ENCODE data around the gene FADS2.

Gene FADS2

GRCh38 chr11:61820174-61820573, 7.9 kb upstream of the FADS2 start:
- DNase-seq (ENCODE audit: low read depth), result no peak

DNA sequence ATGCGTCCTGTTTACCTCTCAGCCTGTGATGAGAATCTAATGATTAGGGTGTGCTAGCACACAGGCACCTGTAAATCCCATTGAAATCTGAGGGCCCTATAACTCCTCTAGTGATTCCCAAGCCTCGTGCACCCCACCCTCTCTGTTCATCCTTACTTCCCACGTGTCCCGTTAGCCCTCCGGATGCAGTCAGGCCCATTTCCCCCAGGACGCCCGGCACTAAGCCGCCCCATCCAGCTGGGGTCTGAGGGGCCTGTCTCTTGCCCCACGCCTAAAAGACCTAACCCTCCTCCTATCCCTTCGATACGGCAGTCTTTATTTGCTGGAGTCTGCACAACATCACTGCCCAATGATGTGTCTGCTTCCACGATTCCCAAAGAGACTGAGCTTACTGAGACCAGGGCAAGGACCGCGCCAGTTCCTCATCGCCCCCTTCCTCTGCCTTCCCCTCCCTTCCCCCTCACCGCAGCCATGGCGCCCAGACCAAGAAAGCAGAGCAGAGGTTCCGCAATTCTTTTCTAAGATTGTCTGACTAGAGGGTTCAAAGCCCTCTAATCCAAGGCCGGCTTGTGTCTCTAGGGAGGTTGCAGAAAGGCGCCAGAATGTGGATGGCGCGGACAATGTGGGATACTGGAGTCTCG, 1.1 kb upstream of the FADS2 start:
- DNase-seq (ENCODE audit: low read depth), result no peak

- no peak for DNase-seq (ENCODE audit: low read depth)
These were observed 204 bp downstream of the FADS2 start for GRCh38 chr11:61828379-61828628.

- no peak for DNase-seq (ENCODE audit: low read depth)
These were observed 718 bp downstream of the FADS2 start for GRCh38 chr11:61828629-61829407.

DNA sequence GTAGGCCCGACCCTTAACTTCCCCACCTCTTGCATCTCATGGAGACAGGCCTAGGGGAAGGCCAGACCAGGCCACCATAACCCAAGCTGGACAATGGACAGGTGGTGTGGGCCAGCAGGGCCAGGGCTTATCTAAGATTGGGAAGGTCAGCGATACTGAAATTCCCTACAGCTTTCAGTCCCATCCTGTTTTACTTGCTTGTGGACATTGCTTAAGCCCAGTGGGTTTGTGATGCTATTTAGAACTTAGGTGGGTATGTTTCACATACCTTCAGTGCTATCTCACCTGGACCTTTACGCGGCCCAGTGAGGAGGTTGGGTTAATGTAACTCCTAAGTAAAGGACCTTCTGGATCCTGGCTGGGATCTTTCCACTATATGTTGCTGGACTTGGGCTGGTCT, 1.7 kb downstream of the FADS2 start:
- DNase-seq (ENCODE audit: low read depth), result no peak

- DNase-seq (ENCODE audit: low read depth), result no peak
These were observed 2.4 kb downstream of the FADS2 start for GRCh38 chr11:61830237-61831105.

DNA sequence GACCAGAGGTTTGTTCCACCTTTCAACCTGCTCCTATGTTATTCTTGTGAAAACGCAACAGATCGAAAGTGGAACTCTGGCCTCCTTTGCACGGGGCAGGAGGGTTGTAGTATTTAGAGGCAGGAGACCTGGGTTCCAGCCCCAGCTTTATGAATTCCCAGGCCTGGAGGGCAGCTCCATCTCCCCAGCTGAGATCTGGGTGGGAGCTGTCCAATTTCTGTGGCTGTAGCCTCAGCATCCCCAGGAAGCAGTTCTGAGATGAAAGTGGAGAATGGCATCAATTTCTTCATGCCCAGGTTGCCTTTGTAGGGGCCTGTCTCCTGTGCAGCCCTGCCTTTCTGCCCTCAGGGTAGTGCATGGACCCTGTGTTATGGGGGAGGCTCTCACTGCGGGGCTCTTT, 4.1 kb downstream of the FADS2 start:
- no peak for DNase-seq (ENCODE audit: low read depth)

DNA sequence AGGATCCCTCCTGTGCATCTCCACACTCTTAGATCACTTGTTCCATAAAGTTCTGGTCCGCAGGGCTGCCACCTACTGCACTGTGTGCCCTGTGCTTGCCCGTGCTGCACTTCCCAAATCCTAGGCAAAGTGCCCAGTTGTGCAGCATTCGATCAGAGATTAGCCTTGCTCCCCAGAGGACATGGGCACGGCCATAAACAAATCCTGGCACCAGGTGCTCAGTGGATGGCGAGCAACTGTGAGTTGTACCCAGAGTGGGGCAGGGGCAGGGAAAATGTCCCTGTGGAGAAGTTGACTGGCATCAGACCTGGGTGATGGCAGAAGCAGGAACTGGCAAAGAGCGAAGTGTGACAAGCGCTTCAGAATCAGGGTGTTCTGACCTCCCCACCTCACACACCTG, 4.7 kb downstream of the FADS2 start:
- DNase-seq (ENCODE audit: low read depth), result no peak

DNA sequence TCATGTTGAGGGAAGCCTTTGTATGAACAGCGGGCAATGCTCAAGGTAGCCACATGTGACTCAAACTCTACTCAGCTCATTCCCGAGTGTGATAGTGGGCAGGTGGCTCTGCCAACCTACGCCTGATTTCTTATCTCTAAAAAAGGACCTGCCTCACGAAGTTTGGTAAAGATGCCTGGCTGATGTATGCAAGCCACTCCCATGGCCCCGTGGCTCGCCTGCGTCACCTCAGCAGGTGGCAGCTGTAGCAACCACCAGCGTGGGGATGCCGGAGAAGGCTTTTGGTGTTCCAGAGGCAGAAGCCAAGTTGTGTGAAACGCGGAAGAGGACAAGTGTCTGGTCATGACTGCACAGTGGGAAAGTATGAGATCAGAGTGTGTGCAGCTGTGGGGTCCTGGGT, 5.4 kb downstream of the FADS2 start:
- DNase-seq (ENCODE audit: low read depth), result no peak

GRCh38 chr11:61833926-61834277, 5.8 kb downstream of the FADS2 start:
- no peak for DNase-seq (ENCODE audit: low read depth)

GRCh38 chr11:61834278-61835048, 6.4 kb downstream of the FADS2 start:
- DNase-seq (ENCODE audit: low read depth), result peak; percentile 62

DNA sequence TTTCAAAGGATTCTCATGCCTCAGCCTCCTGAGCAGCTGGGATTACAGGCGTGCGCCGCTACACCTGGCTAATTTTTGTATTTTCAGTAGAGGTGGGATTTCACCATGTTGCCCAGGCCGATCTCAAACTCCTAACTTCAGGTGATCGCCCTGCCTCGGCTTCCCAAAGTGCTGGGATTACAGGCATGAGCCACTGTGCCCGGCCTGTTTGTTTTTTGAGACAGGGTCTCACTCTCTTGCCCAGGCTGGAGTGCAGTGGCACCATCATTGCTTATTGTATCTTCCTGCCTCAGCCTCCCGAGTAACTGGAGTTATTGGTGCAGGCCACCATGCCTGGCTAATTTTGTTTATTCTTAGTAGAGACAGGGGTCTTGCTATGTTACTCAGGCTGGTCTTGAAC, 8.1 kb downstream of the FADS2 start:
- DNase-seq (ENCODE audit: low read depth), result no peak

GRCh38 chr11:61837411-61838005, 9.4 kb downstream of the FADS2 start:
- no peak for DNase-seq (ENCODE audit: low read depth)

- no peak for DNase-seq (ENCODE audit: low read depth)
These were observed 10.4 kb downstream of the FADS2 start for GRCh38 chr11:61838501-61838900.

DNA sequence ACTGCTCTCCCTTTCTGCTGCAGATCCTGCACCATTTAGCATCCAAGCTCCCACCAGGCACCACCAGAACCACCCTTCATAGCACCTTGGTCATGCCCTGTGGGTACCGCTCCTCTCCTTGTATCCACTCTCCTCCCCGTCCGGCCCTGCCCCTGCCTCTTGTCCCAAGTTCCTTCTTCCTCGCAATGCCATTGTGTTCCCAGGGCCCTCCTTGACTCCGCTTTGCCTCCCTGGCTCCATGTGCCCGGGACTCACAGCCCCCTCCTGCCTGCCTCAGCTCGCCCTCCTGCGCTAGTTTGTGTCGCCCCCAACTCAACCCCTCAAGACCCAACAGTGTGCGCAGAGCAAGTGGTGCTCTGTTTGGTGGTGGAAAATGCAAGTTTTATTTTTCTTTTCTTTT, 10.8 kb downstream of the FADS2 start:
- no peak for DNase-seq (ENCODE audit: low read depth)

DNA sequence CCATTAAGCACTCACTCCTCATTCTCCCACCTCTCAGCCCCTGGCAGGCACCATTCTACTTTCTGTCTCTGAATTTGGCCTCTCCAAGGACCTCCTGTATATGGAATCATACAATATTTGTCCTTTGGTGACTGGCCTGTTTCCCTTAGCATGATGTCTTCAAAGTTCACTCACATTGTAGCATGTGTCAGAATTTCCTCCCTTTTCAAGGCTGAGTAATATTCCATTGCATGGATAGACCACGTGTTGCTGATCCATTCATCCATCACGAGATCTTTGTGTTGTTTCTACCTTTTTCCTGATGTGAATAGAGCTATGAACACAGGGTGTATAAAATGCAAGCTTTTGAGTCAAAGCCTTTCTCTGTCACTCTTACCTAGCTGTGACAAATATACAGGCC, 11.6 kb downstream of the FADS2 start:
- DNase-seq (ENCODE audit: low read depth), result no peak

DNA sequence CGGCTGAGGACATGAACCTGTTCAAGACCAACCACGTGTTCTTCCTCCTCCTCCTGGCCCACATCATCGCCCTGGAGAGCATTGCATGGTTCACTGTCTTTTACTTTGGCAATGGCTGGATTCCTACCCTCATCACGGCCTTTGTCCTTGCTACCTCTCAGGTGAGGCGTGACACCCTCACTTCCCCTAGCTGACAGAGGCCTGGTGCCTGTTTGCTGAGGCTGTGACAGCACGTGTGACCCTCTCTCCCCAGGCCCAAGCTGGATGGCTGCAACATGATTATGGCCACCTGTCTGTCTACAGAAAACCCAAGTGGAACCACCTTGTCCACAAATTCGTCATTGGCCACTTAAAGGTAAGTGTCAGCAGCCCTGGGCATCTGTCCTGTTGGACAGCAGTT, 12.3 kb downstream of the FADS2 start:
- DNase-seq (ENCODE audit: low read depth), result no peak

GRCh38 chr11:61841636-61842527, 13.8 kb downstream of the FADS2 start:
- DNase-seq (ENCODE audit: low read depth), result no peak

DNA sequence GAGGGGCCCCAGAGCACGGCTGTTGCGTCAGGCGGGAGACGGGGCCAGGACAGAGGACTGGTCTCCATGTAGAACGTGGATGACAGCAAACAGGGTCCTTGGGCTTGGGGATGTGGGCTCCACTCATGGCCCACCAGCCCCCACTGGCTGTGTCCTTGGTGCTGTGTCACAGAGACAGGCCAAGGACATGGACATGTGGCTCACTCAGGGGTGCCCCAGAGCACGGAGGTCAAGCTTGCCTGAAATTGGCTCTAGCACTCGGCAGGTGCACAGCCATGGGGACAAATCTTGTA, 14.4 kb downstream of the FADS2 start:
- DNase-seq (ENCODE audit: low read depth), result no peak

DNA sequence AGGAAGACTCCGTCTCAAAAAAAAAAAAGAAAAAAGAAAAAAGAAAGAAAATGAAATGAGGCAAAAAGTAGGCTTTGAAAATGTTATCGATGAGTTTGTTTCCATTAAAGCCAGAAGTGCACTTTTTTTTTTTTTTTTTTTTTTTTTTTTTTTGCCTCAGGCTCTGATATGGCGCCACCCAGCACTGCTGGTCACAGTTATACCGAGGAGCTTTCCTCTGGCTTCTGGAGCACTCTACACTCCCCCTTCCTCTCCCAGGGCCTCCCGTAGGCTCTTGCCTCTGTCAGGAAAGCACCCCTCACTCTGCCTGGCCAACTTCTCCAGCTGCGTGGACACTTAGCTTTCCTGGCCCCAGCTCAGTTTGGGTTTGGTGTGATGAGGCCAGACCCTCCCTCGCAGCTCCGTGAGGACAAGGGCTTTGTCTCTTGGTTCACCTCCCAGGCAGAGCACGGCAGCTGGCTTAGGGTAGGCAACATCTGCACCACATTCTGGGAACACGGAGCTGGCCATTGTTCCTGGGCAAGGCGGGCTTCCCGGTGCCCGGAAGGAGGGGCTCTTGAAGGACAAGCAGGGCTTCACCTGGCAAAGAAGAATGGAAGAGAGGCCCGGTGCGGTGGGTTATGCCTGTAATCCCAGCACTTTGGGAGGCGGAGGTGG, 16.9 kb downstream of the FADS2 start:
- DNase-seq (ENCODE audit: low read depth), result no peak

Data from fibroblast of the conjunctiva (primary cell).